Esophagus muscularis mucosa (tissue), 4 donors: ENCODE measurements around the gene POU1F1. TPM values are rescaled to one million over a fixed set of nuclear protein-coding genes. Genes with fewer than 3 reads are reported as not detected.

Experiments
- DNase-seq: peaks from one replicate; pipeline ENCODE4 v3.0.0-alpha.2; 2017; ENCODE audit errors: extremely low spot score
- H3K27ac ChIP-seq, 4 donors: fragments of 200-600 bp; sonication (generic); replicated peaks in 1 of 4; 1 replicate in 3 of 4; 2 replicates in 1 of 4; pipeline ENCODE4 v1.5.1; 2016 to 2019; ENCODE audit warnings: mild to moderate bottlenecking in 1 of 4
- H3K27me3 ChIP-seq, 4 donors: fragments of 200-600 bp; sonication (generic); one replicate each; pipeline versions ENCODE4 v1.5.1 to v1.6.0; 2016 to 2019
- H3K36me3 ChIP-seq, 4 donors: fragments of 200-600 bp; sonication (generic); one replicate each; pipeline ENCODE4 v1.5.1; 2016 to 2019
- H3K4me1 ChIP-seq, 4 donors: fragments of 200-600 bp; sonication (generic); one replicate each; pipeline ENCODE4 v1.5.1; 2016 to 2019
- H3K4me3 ChIP-seq, 4 donors: fragments of 200-600 bp; sonication (generic); 1 replicate in 2 of 4; 2 replicates in 2 of 4; pipeline ENCODE4 v1.5.1; 2016 to 2019; ENCODE audit warnings: mild to moderate bottlenecking in 4 of 4, moderate library complexity in 1 of 4
- H3K9me3 ChIP-seq, 4 donors: fragments of 200-600 bp; sonication (generic); 1 replicate in 3 of 4; 2 replicates in 1 of 4; pipeline ENCODE4 v1.5.1; 2016 to 2019
- EP300 ChIP-seq: sonication (generic); formaldehyde crosslinking; IDR thresholded peaks from one replicate; pipeline ENCODE4 v1.6.1; 2017; ENCODE audit warnings: antibody characterized with exemption
- POLR2A ChIP-seq: fragments of 450-650 bp; IDR thresholded peaks from one replicate; pipeline ENCODE4 v1.6.1; 2017; ENCODE audit warnings: antibody characterized with exemption, moderate library complexity, mild to moderate bottlenecking, low read depth
- POLR2AphosphoS5 ChIP-seq, 2 donors: sonication (generic); formaldehyde crosslinking; IDR thresholded peaks; one replicate each; pipeline ENCODE4 v1.6.1; 2017; ENCODE audit warnings: antibody characterized with exemption in 2 of 2
- WGBS: methylation state at CpG from one replicate; pipeline ENCODE4 v1.1.5; 2018; 5-methylcytosine and 5-hydroxymethylcytosine counted together
- intact Hi-C: fragments of 100-400 bp; cut with DNase I; formaldehyde crosslinking; loops from one replicate; pipeline ENCODE4 v1.15.1; 2023
- total RNA-seq, 4 donors: library from RNA; depleted of rRNA; stranded (reverse); fragments of >200 nt; gene quantifications; one replicate each; pipeline versions ENCODE4 v1.1.0 to v1.2.1, GENCODE V29; 2016
- TF ChIP-seq, protein P1 (sequence below), 3 experiments: fragments of 200-600 bp in 2 of 3; fragments of 450-650 bp in 1 of 3; sonication (generic) in 2 of 3; IDR thresholded peaks; one replicate each; pipeline ENCODE4 v1.5.1; 2017 to 2019; ENCODE audit warnings: antibody characterized with exemption in 3 of 3, mild to moderate bottlenecking in 2 of 3, moderate library complexity in 1 of 3

POU1F1 gene
- total RNA-seq, 4 donors from 2014 or later = not detected

- Histone ChIP-seq H3K4me1 (no peaks in the 10 kb centered on the region), H3K27me3 (peaks cover 0 to 7% (median 0%) of the 10 kb centered on the region in 4 donors), H3K27ac (no peak overlapping the region), H3K4me3 (no peak overlapping the region), H3K9me3 (no peaks in the 10 kb centered on the region), H3K36me3 (no peaks in the 10 kb centered on the region)
- no peak for DNase-seq
- TF ChIP-seq POLR2AphosphoS5 (IDR thresholded peaks at IDR 0.05) = no peak
- intact Hi-C loops = no loop called here
- WGBS = 89% methylated on average over 4 of the region's 4 CpGs
These were observed 41.4 kb upstream of the POU1F1 start for GRCh38 chr3:87317779-87318178.

DNA sequence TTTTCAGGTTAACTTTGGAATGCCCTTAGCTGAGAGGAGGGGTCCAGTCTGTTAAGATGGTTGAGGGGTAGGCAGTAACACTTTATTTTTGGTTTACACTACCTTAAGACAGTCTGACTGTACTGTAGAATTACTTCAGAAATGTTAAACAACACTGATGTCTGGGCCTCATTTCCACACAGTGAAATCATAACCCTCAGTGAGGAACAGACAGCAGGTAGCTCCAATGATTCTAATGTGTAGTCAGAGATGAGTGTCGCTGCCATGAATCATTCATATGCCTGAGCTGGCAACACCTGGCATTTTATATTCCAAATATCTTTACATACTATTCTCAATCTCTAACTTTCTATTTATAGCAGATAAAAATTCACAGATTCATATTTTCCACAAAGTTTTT is 37.3 kb upstream of the POU1F1 start:
- Histone ChIP-seq H3K36me3 (no peaks in the 10 kb centered on the region), H3K9me3 (no peaks in the 10 kb centered on the region), H3K27me3 (no peaks in the 10 kb centered on the region), H3K4me3 (no peak overlapping the region), H3K27ac (no peak overlapping the region), H3K4me1 (no peaks in the 10 kb centered on the region)
- intact Hi-C loops = no loop called here
- TF ChIP-seq, protein P1, sequence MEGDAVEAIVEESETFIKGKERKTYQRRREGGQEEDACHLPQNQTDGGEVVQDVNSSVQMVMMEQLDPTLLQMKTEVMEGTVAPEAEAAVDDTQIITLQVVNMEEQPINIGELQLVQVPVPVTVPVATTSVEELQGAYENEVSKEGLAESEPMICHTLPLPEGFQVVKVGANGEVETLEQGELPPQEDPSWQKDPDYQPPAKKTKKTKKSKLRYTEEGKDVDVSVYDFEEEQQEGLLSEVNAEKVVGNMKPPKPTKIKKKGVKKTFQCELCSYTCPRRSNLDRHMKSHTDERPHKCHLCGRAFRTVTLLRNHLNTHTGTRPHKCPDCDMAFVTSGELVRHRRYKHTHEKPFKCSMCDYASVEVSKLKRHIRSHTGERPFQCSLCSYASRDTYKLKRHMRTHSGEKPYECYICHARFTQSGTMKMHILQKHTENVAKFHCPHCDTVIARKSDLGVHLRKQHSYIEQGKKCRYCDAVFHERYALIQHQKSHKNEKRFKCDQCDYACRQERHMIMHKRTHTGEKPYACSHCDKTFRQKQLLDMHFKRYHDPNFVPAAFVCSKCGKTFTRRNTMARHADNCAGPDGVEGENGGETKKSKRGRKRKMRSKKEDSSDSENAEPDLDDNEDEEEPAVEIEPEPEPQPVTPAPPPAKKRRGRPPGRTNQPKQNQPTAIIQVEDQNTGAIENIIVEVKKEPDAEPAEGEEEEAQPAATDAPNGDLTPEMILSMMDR (IDR thresholded peaks at IDR 0.05) = no peak
- TF ChIP-seq POLR2AphosphoS5 (IDR thresholded peaks at IDR 0.05) = no peak
- no peak for TF ChIP-seq EP300
- TF ChIP-seq POLR2A = no peak
- 96% methylated on average over 1 of the region's 1 CpG for WGBS
- no peak for DNase-seq

- 100% methylated on average over 1 of the region's 1 CpG for WGBS
These were observed 34.9 kb upstream of the POU1F1 start for GRCh38 chr3:87311309-87311708.

GRCh38 chr3:87309601-87310000 is 33.2 kb upstream of the POU1F1 start:
- intact Hi-C loops = no loop called here
- Histone ChIP-seq H3K4me3 (no peak overlapping the region), H3K27me3 (no peaks in the 10 kb centered on the region), H3K4me1 (no peaks in the 10 kb centered on the region), H3K27ac (no peak overlapping the region), H3K36me3 (no peaks in the 10 kb centered on the region), H3K9me3 (no peaks in the 10 kb centered on the region)
- DNase-seq = no peak
- 82% methylated on average over 3 of the region's 3 CpGs for WGBS
- TF ChIP-seq EP300 = no peak
- TF ChIP-seq POLR2A = no peak
- TF ChIP-seq POLR2AphosphoS5 (IDR thresholded peaks at IDR 0.05) = no peak
- TF ChIP-seq, protein P1 (IDR thresholded peaks at IDR 0.05) = no peak

More at GRCh38 chr3:87311309-87311708, 34.9 kb upstream of the POU1F1 start:
- Histone ChIP-seq H3K36me3 (no peaks in the 10 kb centered on the region), H3K27ac (no peak overlapping the region), H3K27me3 (no peaks in the 10 kb centered on the region), H3K4me3 (no peak overlapping the region), H3K9me3 (no peaks in the 10 kb centered on the region), H3K4me1 (no peaks in the 10 kb centered on the region)
- intact Hi-C loops = no loop called here
- TF ChIP-seq, protein P1 (IDR thresholded peaks at IDR 0.05) = no peak
- TF ChIP-seq POLR2A = no peak
- TF ChIP-seq EP300 = no peak
- TF ChIP-seq POLR2AphosphoS5 (IDR thresholded peaks at IDR 0.05) = no peak
- DNase-seq = no peak

DNA sequence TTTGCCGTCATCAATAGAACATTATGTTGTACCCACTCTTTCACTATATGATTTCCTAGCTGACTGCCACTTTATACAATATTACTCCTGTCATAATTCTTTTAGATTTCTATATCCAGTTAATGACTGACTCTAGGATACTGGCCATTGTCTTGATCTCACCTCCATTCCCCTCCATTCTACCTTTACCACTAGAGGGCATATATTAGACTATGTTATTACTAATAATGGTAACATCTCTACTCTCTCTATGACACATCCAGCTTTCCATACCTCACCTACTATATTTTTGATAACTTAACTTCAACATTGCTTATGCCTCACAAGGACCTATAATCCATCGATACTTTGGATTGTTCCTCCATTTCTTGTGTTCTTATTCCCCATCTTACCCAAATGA is 31.4 kb upstream of the POU1F1 start:
- no peak overlapping the region for H3K4me3 ChIP-seq
- TF ChIP-seq POLR2AphosphoS5 (IDR thresholded peaks at IDR 0.05) (no peak), POLR2A (no peak), EP300 (no peak)
- TF ChIP-seq, protein P1 (IDR thresholded peaks at IDR 0.05) = no peak
- WGBS = 90% methylated on average over 2 of the region's 2 CpGs
- no peaks in the 10 kb centered on the region for H3K36me3 ChIP-seq
- intact Hi-C loops = no loop called here
- H3K27me3 ChIP-seq = no peaks in the 10 kb centered on the region
- no peaks in the 10 kb centered on the region for H3K4me1 ChIP-seq
- no peak overlapping the region for H3K27ac ChIP-seq
- DNase-seq = no peak
- no peaks in the 10 kb centered on the region for H3K9me3 ChIP-seq
